B cell (primary cell): ENCODE data around the gene ZRANB1. TPM values are rescaled to one million over a fixed set of nuclear protein-coding genes. Genes with fewer than 3 reads are reported as not detected.

Source experiments
- ATAC-seq: fragments of 200-7000 bp; cut with Tn5 transposase; one replicate; pipeline ENCODE4 v1.10.0; 2021; ENCODE audit warnings: low read depth, mild to moderate bottlenecking, moderate number of reproducible peaks, moderate library complexity
- CTCF ChIA-PET: fragments of 350-600 bp; sonication (Branson Sonifier 250); formaldehyde crosslinking; loops from one replicate; lab custom pipeline; 2021; ENCODE audit warnings: antibody characterized with exemption, inconsistent platforms; lab: Charles Lee
- POLR2A ChIA-PET: fragments of 350-600 bp; sonication (Branson Sonifier 250); formaldehyde crosslinking; loops from one replicate; lab custom pipeline; 2021; ENCODE audit warnings: antibody characterized with exemption; lab: Charles Lee
- DNase-seq: peaks from one replicate; pipeline ENCODE4 v3.0.0; 2013
- H2AFZ ChIP-seq: 2 replicates; pipeline ENCODE4 v1.6.1; 2012; ENCODE audit warnings: mild to moderate bottlenecking, low read depth, low read length; ENCODE audit not compliant: insufficient read depth, poor library complexity, severe bottlenecking
- H3K27ac ChIP-seq, 2 donors: 1 replicate in 1 of 2; 2 replicates in 1 of 2; pipeline ENCODE4 v1.5.1; 2012 to 2013; ENCODE audit warnings: low read length in 2 of 2, mild to moderate bottlenecking in 2 of 2, moderate library complexity in 1 of 2
- H3K27me3 ChIP-seq, 4 experiments: fragments of 200-600 bp in 1 of 4; sonication (generic) in 1 of 4; replicated peaks in 1 of 4; 1 replicate in 2 of 4; 2 replicates in 2 of 4; pipeline versions ENCODE4 v1.6.1 to v1.7.0; 2013 to 2016; ENCODE audit warnings: low read length in 3 of 4, mild to moderate bottlenecking in 2 of 4, mixed read lengths in 1 of 4, moderate library complexity in 1 of 4; ENCODE audit not compliant: insufficient read depth in 4 of 4, control insufficient read depth in 3 of 4; ENCODE audit errors: control extremely low read depth in 1 of 4
- H3K36me3 ChIP-seq, 2 experiments: replicated peaks in 1 of 2; 1 replicate in 1 of 2; 2 replicates in 1 of 2; pipeline versions ENCODE4 v1.6.1 to v1.7.1; 2013; ENCODE audit warnings: low read length in 1 of 2; ENCODE audit not compliant: insufficient read depth in 2 of 2, control insufficient read depth in 1 of 2; ENCODE audit errors: control extremely low read depth in 1 of 2, extremely low read depth in 1 of 2
- H3K4me1 ChIP-seq, 2 donors: fragments of 200-600 bp in 1 of 2; sonication (generic) in 1 of 2; 1 replicate in 1 of 2; 2 replicates in 1 of 2; pipeline versions ENCODE4 v1.5.1 to v1.6.1; 2013 to 2017; ENCODE audit warnings: low read length in 2 of 2; ENCODE audit not compliant: control insufficient read depth in 2 of 2, insufficient read depth in 2 of 2
- H3K4me2 ChIP-seq: replicated peaks from 2 replicates; pipeline ENCODE3; 2012; ENCODE audit warnings: mild to moderate bottlenecking, low read depth, low read length; ENCODE audit not compliant: poor library complexity, severe bottlenecking
- H3K4me3 ChIP-seq, 5 experiments: fragments of 200-600 bp in 1 of 5; sonication (generic) in 1 of 5; 1 replicate in 3 of 5; 2 replicates in 2 of 5; pipeline versions ENCODE4 v1.5.1 to v1.7.0; 2011 to 2016; ENCODE audit warnings: low read length in 4 of 5, mild to moderate bottlenecking in 4 of 5, low read depth in 2 of 5, control low read depth in 1 of 5, moderate library complexity in 1 of 5; ENCODE audit not compliant: insufficient read depth in 1 of 5; ENCODE audit errors: control extremely low read depth in 1 of 5, extremely low read depth in 1 of 5
- H3K79me2 ChIP-seq: fragments of 200-600 bp; sonication (generic); one replicate; pipeline ENCODE4 v1.6.0; 2016; ENCODE audit warnings: low read length; ENCODE audit not compliant: control insufficient read depth, insufficient read depth
- H3K9ac ChIP-seq: fragments of 200-600 bp; sonication (generic); 2 replicates; pipeline ENCODE4 v1.6.1; 2017; ENCODE audit warnings: mild to moderate bottlenecking, low read length, moderate library complexity
- H3K9me3 ChIP-seq, 3 donors: one replicate each; pipeline versions ENCODE4 v1.6.1 to v1.7.1; 2013; ENCODE audit warnings: low read length in 2 of 3; ENCODE audit not compliant: control insufficient read depth in 2 of 3, insufficient read depth in 1 of 3; ENCODE audit errors: control extremely low read depth in 1 of 3
- H4K20me1 ChIP-seq: 2 replicates; pipeline ENCODE4 v1.6.0; 2012; ENCODE audit warnings: mild to moderate bottlenecking, low read length; ENCODE audit not compliant: insufficient read depth, control insufficient read depth, poor library complexity, severe bottlenecking
- H3K27ac Mint-ChIP-seq: one replicate; pipeline ENCODE4 v1.8.0; 2021; ENCODE audit warnings: mixed read lengths
- H3K27me3 Mint-ChIP-seq: one replicate; pipeline ENCODE4 v1.8.0; 2021; ENCODE audit warnings: mixed read lengths
- H3K4me1 Mint-ChIP-seq: one replicate; pipeline ENCODE4 v1.8.0; 2021; ENCODE audit warnings: mixed read lengths
- H3K4me3 Mint-ChIP-seq: one replicate; pipeline ENCODE4 v1.8.0; 2021; ENCODE audit warnings: mixed read lengths
- H3K9me3 Mint-ChIP-seq: one replicate; pipeline ENCODE4 v1.8.0; 2022; ENCODE audit warnings: mixed read lengths; ENCODE audit not compliant: insufficient read depth
- CTCF ChIP-seq: fragments of 200-600 bp; IDR thresholded peaks from one replicate; pipeline ENCODE4 v1.8.0; 2022; ENCODE audit warnings: antibody characterized with exemption, mild to moderate bottlenecking
- EZH2 ChIP-seq: IDR thresholded peaks from 2 replicates; pipeline ENCODE4 v1.6.1; 2012; ENCODE audit warnings: borderline replicate concordance, low read depth, mild to moderate bottlenecking, moderate library complexity, low read length; ENCODE audit not compliant: insufficient read depth, poor library complexity, severe bottlenecking
- WGBS: methylation state at CpG from one replicate; pipeline ENCODE4 v1.1.5; 2013; ENCODE audit warnings: missing lambda C conversion rate; ENCODE audit not compliant: insufficient coverage; 5-methylcytosine and 5-hydroxymethylcytosine counted together
- intact Hi-C: fragments of 100-400 bp; cut with micrococcal nuclease; formaldehyde crosslinking; loops from one replicate; pipeline ENCODE4 v1.10.0; 2022
- polyA plus RNA-seq: library from polyadenylated mRNA; depleted of rRNA; stranded (reverse); fragments of >200 nt; gene quantifications from 2 replicates; pipeline ENCODE4 v1.2.3, GENCODE V29; 2012
- total RNA-seq, 2 donors: library from RNA; stranded (reverse); fragments of 120-200 nt in 1 of 2; gene quantifications; 1 replicate in 1 of 2; 2 replicates in 1 of 2; pipeline versions ENCODE4 v1.2.3 to v1.2.4, GENCODE V29; 2013 to 2022

Gene ZRANB1
- total and polyA plus RNA-seq, 2 donors (not counting 1 experiment from before 2014, with no cell fraction given) = 6.5 to 28.0 TPM

GRCh38 chr10:124993345-124993708, 51.4 kb downstream of the ZRANB1 start:
- no peaks in the 10 kb centered on the region for H3K36me3 ChIP-seq
- H3K79me2 ChIP-seq = no peaks in the 10 kb centered on the region
- H3K4me3 ChIP-seq = no peak overlapping the region
- no peaks in the 10 kb centered on the region for H3K27me3 ChIP-seq
- intact Hi-C loops = no loop called here
- CTCF ChIA-PET = interaction anchor here (1.3 to 1.7 kb wide), 3 partner anchors 9 to 57 kb away, joined by 3 to 4 read pairs (median 4); no protein-coding TSS in a partner anchor
- H4K20me1 ChIP-seq = no peaks in the 10 kb centered on the region
- no peaks in the 10 kb centered on the region for H3K9me3 Mint-ChIP-seq
- no peak overlapping the region for H3K27ac ChIP-seq
- ATAC-seq = no peak
- H2AFZ ChIP-seq = no peak overlapping the region
- no peak for DNase-seq
- H3K4me3 Mint-ChIP-seq = no peak overlapping the region
- 100% methylated on average over 4 of the region's 4 CpGs for WGBS
- no peak overlapping the region for H3K4me2 ChIP-seq
- peaks cover 0 to 3% (median 0%) of the 10 kb centered on the region in 3 donors for H3K9me3 ChIP-seq
- no peaks in the 10 kb centered on the region for H3K27me3 Mint-ChIP-seq
- POLR2A ChIA-PET = no interaction called here
- no peak for TF ChIP-seq EZH2
- H3K9ac ChIP-seq = no peak overlapping the region
- H3K4me1 Mint-ChIP-seq = peaks cover 12% of the 10 kb centered on the region
- H3K4me1 ChIP-seq = no peaks in the 10 kb centered on the region
- H3K27ac Mint-ChIP-seq = no peak overlapping the region

GRCh38 chr10:124993736-124994451, 52.0 kb downstream of the ZRANB1 start:
- H3K27ac Mint-ChIP-seq = no peak overlapping the region
- peaks cover 6% of the 10 kb centered on the region for H3K4me1 Mint-ChIP-seq
- Histone ChIP-seq H3K4me2 (no peak overlapping the region), H3K4me3 (no peak overlapping the region), H3K27ac (no peak overlapping the region), H3K4me1 (no peaks in the 10 kb centered on the region), H3K9ac (no peak overlapping the region), H3K36me3 (no peaks in the 10 kb centered on the region), H3K79me2 (no peaks in the 10 kb centered on the region), H2AFZ (no peak overlapping the region), H3K27me3 (no peaks in the 10 kb centered on the region), H3K9me3 (peaks cover 0 to 3% (median 0%) of the 10 kb centered on the region in 3 donors), H4K20me1 (no peaks in the 10 kb centered on the region)
- H3K4me3 Mint-ChIP-seq = no peak overlapping the region
- ChIA-PET CTCF (interaction anchor here (1.3 to 1.7 kb wide), 2 partner anchors 9 to 18 kb away, joined by 3 to 4 read pairs; no protein-coding TSS in a partner anchor), POLR2A (no interaction called here)
- no peak for ATAC-seq
- no peaks in the 10 kb centered on the region for H3K27me3 Mint-ChIP-seq
- 95% methylated on average over 18 of the region's 21 CpGs for WGBS
- intact Hi-C loops = no loop called here
- no peak for DNase-seq
- no peak for TF ChIP-seq CTCF
- no peak for TF ChIP-seq EZH2
- H3K9me3 Mint-ChIP-seq = no peaks in the 10 kb centered on the region
